Measurements from ENCODE around the gene SLC35A5.
"Not testable (repeated sequence)": the region's sequence is repeated elsewhere in the genome, so short reads cannot be mapped to it uniquely, and the experiment has no call there.

Gene SLC35A5, protein sequence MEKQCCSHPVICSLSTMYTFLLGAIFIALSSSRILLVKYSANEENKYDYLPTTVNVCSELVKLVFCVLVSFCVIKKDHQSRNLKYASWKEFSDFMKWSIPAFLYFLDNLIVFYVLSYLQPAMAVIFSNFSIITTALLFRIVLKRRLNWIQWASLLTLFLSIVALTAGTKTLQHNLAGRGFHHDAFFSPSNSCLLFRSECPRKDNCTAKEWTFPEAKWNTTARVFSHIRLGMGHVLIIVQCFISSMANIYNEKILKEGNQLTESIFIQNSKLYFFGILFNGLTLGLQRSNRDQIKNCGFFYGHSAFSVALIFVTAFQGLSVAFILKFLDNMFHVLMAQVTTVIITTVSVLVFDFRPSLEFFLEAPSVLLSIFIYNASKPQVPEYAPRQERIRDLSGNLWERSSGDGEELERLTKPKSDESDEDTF

DNA sequence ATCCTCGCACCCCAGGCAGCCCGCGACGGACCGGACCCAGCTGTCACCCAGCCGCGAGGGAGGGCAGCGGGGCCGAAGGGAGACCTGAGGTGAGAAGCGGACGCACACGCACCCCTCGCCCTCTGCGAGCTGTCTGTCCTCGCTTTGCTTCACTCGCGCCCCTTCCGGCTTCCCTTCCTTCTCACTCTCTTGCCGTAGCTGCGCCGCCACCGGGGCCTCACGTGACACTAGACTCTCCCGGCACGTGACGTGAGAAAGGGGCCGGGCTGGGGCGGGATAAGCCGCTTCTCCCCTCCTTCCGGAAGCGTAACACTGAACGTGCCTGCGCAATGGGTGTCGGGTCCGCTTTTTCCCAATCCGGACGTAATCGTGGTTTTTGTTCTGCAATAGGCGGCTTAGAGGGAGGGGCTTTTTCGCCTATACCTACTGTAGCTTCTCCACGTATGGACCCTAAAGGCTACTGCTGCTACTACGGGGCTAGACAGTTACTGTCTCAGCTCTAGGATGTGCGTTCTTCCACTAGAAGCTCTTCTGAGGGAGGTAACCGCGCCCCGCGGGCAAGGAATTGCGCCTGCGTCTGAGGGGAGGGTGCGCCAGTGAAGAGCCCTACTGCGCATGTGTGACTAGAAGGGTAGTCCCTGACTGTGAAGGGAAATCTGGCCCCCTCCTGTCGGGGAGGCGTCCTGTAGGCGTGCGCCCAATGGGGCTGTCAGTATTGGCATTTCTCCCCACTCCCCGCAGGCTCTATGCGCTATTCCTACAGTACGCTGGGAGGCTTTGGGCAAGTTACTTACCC is at the start of gene SLC35A5, which contains the start of gene ATG3:
TSS of gene SLC35A5 (plus strand) at position 312 of the 796 bp plus-strand sequence. CDS start 1,359 bp downstream, outside the sequence.
TSS of gene ATG3 (minus strand) at position 229 of the 796 bp plus-strand sequence. CDS start 434 bp downstream, outside the sequence.
- peak; percentile 97 for DNase-seq

DNA sequence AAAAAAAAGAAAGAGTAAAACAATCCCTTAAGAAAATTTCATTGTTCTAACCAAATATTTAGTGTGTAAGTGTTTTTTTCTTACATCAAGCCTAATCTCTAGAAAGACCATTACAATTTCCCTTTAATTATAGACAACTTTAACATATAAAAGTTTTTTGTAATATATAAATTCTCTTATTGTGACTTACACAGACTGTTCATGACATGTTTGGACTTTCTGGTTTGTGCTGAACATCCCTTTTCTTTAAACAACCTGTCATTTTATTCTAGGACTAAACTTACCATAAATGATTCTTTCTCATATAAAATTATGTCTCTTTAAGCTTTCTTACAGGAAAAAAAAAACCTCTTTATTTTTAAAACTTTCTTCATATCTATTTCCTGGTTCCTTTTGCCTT is 49.5 kb upstream of the SLC35A5 start:
- DNase-seq = peak; percentile 17

DNA sequence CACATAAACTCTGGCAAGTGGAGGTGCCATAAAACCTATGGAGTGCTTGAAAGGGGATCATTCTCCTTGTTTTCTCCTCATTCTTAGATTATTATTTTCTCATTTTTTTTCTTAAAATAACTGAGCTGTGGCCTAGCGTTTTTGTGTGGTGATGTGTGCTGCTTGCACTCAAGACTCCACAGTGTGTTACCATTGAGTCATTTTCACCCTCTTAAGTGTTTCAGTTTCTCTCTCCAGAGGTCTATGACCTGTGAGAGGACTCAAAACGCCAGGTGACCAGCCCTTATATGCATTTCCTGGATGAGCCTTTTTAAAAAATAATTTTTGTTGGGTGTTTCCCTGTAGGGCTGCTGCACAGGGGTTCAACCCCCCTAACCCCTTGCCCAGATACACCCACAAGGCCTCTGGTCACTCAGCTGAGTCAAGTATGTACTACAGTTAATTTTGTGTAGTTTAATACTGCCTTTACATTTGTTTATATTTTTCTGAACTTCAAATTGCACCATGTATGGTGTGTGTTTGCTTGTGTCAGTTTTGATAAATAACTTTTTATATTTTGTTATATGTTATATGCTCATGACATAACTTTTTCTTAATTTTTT is 47.2 kb upstream of the SLC35A5 start:
- peak; percentile 10 for DNase-seq

DNA sequence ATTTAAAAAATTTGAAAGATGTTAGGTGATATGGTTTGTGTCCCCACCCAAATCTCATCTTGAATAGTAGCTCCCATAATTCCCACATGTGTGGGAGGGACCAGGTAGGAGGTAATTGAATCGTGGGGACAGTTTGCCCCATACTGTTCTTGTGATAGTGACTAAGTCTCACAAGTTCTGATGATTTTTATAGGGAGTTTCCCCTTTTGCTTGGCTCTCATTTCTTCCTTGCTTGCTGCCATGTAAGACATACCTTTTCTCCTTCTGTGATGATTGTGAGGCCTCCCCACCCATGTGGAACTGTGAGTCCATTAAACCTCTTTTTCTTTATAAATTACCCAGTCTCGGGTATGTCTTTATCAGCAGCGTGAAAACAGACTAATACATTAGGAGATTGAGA is 42.9 kb upstream of the SLC35A5 start:
- DNase-seq = not testable (repeated sequence)

DNA sequence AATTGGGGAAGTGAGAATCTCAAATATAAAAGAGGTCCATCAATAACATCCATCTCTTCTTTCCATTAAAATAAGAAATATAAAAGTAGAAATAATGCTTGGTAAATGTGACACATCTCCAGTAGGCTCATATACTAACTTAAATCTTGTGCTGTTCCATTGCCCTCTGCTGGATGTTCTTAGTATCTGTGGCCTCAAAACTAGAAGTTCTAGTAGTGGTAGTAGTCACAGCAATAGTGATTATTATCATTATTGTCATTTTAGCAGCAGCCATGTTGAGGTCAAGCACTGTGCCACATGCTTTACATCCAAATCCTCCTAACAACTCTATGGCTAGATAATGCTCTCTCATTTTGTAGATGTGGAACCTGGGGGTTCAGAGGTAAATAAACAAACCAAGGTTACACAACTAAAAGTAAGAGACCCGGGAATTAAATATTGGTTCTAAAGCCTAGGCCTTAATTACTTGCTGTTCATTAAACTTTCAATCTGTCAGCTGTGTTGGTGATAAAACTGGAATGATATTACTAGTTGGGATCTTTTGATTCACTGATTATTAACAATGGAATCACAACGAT is 42.3 kb upstream of the SLC35A5 start:
- peak; percentile 74 for DNase-seq

DNA sequence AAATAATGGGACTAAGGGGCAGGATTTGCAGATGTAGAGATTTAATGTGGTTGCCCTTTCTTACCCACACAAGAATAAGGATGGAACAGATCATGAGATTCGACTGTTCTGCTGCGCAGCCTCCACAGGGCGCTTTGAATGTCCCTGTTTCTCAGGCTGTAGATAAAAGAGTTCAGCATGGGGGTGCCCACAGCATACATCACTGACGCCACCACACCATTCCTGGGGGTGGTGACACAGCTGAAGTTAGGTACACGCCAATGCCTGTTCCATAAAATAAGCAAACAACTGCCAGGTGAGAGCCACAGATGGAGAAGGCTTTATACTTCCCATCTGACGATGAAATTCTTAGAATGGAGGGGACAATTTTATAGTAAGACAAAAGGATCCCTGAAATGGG is 37.7 kb upstream of the SLC35A5 start:
- DNase-seq = not testable (repeated sequence)

DNA sequence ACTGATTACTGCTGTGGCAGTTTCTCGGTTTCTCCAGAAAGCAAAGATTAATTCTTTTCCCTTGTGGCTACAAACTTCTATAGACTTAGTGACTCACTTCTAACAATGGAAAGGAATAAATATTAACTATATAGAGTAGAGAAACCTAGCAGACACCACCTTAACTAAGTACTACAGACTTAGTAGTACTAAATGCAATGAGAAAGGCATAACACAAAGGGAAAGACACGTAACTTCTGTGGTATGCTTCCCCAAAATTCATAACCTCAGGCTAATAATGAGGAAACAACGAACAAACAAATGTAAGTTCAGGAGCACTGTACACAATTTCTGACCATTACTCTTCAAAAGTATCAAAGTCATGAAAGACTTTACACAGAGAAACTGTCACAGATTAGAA is 31.3 kb upstream of the SLC35A5 start:
- DNase-seq = no peak

DNA sequence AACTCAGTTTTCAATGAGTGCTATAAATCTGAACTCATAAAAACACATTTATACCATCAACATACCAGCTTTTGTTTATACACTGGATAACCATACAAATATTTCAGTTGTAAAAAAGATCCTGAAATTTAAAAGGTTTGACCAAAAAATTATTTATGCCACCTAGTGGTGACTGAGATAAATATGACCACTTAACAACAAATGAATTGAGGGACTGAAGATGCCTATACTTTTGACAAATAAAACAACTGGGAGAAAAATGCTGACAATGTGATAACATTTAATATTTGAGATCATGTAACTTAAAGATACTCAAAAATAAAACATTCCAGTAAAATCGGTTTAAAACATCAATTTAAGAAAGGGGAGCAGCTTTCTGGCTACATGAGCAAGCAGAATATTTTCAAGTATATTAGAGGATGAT is 30.5 kb upstream of the SLC35A5 start:
- peak; percentile 52 for DNase-seq

DNA sequence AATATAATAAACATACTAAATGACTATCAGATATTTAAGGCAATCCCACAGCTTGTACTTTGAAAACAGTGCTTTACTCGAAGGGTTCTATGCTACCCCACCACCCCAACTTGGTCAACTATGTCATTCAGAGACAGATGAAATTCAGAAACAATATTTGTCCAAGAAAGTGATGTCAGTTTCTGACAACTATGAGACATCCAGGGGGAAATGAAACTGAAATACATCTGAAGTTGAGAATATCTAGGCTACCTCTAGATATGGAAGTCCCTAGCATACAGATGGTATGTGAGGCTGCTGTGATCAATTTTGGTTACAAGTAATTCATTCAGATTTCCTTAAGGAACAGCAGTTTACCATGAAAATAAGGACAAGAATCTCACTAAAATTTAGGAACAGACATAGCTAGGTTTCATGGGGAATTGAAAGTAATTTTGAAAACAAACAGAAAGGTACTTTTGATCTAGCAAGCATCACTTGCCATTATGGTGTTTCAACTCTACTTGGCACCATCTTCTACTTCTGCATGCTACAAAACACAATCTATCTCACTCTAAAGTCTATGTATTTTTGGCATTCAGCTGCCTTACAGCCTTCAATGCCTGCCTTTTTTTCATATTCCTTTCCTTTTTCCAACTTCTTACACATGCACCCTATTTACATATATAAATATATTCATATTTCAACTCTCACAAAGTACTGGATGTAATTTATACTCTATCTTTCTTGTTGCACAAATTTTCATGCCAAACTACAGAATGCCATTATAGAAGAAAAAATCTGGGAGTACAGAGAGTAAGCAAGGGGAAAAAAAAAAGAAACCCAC is 21.8 kb upstream of the SLC35A5 start:
- DNase-seq = no peak

DNA sequence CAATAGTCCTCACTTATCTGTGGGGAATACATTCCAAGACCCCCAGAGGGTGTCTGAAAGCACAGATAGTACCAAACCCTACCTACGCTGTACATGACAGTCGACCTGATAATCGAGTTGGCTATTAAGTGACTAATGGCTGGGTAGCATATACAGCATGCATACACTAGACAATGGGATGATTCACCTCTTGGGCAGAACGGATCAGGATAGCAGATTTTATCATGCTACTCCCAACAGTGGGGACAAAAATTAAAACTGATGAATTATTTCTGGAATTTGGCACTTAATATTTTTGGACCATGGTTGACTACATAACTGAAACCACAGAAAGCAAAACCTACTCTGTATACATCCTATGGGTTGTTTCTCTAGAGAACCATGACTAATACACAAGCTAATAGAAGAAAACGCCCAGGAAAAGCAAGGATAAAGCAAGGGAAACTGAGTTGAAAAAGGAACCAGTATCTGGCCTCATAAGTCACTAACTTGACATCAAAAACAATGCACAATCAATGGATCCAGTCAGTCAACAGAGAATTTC is 15.6 kb upstream of the SLC35A5 start:
- DNase-seq = no peak

DNA sequence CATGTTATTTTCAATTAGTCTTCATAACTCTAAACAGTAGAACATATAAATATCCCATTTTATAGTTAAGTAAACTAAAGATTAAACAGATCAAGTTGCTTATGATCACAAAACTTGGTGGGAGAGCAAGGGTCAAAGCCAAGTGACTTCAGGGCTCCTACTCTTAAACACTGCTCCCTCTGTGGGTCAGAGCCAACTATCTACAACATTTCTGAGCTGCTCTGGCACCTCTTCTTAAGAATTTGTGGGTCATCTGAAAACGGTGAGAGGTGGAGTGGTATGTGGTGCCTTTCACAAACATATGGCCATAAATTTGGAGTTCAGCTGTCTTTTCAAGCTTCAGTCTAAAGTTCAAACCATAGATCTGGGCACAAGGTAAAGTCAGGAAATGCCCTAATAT is 11.0 kb upstream of the SLC35A5 start:
- no peak for DNase-seq

DNA sequence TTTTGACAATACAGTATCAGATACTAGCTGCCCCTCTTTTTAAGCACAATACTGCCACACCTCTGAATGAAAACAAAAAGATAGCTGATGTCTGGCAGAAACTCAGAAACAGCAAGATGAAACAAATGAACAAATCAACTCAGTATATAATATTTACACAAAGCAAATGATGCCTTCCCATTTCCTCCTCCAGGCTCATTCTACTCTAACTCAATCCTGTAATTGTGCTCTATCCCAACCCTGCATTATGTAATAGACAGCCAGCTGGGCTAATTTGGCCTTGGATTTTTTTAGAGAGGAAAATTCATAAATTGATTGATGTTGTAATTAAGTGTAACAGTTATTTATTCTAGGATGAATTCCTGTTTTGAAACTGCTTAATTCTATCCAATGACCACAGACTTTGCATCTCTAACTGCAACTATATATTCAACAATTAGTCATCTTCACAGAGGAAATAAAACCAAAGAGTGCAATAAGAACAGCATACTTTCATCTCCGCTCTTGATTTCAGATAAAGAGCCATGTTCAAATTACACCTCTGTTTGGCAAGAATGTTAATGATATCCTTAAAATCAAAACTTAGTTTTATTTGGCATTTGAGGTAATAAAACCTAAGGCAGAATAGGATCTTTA is 6.2 kb upstream of the SLC35A5 start:
- no peak for DNase-seq

DNA sequence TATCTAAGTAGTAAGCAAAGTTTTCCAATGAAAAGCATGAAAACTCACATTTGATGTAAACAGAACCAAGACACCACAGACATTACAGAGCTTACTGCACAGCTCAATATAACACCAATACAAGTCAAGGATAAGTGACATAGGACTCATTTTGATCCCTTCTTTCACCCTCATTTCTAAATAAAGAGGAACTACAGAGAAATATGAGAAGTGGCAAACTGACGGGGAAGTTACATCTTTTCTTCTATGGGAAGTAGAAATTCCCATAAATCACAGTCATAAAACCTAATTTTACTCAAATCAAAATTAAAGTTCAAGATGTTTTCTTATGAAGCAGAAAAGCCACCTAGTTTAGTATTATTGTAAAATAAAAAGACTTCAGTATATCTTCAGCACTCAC is 3.9 kb upstream of the SLC35A5 start:
- no peak for DNase-seq

DNA sequence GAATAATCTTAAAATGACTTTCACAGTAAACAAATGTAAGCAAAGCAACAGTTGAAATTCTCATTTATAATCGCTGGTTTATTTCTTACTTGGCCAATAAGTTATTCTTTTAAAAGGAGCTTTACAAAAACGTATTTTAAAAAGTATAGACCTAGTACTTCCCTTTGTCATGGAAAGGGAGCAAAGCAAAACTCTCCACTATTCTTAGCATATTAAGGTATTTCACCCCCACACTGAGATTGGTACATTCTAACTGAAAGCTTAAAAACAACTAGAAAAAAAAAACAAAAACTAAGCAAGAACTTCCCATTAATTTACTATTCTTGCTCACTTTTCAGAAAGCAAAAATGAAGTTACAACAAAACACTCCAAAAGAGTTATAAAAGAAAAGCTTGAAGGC is 1.5 kb upstream of the SLC35A5 start:
- no peak for DNase-seq

DNA sequence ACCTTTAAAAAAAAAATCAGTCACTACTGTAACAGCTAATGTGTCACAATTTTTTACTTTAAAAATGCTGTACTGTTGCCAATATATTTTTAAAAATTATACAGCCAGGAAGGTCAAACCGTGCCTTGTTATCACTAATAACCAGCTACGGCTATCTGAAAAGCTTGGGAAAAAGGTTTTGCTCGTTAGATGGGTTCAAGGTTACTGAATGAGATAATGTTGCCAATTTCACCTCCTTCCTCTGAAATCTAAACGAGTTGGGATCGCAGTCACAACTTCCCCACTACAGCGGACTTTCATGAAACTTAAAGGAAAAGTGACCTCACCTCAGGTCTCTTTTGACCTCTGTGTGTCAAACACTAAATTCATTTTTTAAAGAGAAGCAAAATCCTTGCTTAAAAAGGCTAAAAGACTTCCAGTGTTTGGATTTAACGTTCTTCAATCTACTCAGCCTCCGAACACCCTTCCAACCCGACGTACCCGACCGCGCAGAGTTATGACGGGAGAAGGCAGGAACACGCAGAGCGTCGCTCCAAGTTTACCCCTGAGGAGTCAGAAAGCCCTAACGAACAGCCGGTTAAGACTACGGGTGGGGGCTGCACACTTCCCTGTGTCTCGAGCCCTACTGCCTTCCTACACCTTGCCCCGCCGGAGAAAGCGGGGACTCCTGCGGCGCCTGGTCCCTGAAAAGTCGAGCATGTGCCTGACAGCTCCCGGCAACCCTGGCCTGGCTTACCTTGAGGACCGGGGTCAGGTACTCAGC is 943 bp upstream of the SLC35A5 start:
- peak; percentile 76 for DNase-seq

DNA sequence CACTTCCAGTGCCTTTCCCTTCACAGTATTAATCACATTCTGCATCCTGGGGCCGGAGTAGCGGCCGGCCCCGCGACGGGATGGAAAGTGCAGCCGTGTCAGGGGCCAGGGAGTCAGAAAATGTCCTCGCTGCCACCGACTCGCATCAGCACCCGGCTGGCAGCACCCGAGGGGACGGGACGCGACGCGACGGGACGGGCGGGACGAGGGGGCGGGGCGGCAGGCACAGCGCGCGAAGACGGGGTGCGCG is 436 bp upstream of the SLC35A5 start:
- DNase-seq = peak; percentile 85

DNA sequence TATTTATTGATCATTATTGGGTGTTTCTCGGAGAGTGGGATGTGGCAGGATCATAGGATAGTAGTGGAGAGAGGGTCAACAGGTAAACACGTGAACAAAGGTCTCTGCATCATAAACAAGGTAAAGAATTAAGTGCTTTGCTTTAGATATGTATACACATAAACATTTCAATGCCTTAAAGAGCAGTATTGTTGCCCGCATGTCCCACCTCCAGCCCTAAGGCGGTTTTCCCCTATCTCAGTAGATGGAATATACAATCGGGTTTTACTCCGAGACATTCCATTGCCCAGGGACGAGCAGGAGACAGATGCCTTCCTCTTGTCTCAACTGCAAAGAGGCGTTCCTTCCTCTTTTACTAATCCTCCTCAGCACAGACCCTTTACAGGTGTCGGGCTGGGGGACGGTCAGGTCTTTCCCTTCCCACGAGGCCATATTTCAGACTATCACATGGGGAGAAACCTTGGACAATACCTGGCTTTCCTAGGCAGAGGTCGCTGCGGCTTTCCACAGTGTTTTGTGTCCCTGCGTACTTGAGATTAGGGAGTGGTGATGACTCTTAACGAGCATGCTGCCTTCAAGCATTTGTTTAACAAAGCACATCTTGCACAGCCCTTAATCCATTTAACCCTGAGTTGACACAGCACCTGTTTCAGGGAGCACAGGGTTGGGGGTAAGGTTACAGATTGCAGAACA is 2.5 kb downstream of the SLC35A5 start:
- DNase-seq = not testable (repeated sequence)

DNA sequence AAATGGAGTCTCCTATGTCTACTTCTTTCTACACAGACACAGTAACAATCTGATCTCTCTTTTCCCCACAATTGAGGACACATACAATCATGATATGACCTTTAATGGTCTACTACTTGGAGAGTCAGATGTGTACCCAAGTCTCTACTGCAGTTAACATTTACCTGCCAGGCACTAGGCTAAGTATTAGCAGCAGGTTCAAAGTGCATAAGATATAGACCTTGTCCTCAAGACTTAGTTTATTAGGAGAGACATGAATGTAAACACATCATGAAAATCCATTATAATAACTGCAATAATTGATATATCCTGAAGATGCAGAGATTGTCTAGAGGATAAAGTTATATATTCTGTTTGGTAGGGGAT is 3.1 kb downstream of the SLC35A5 start:
- DNase-seq = no peak

DNA sequence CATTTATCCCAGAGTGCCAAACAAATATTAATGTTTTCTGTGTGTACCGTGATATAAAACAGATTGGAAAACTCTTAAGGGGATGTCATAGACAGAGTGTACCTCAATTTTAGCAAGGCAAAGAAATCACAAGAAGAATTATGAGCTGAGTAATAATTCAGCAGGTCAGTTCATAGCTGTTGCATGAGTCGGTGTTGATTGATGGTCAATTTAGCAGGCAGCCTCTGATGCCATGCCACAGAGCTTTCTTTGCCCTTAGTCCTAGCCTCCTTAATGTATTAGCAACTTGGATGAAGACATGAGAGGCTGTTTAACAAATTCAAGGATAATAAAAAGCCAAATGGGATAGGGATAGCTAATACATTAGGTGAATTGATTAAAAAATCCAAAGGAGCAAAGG is 6.8 kb downstream of the SLC35A5 start:
- DNase-seq = no peak

DNA sequence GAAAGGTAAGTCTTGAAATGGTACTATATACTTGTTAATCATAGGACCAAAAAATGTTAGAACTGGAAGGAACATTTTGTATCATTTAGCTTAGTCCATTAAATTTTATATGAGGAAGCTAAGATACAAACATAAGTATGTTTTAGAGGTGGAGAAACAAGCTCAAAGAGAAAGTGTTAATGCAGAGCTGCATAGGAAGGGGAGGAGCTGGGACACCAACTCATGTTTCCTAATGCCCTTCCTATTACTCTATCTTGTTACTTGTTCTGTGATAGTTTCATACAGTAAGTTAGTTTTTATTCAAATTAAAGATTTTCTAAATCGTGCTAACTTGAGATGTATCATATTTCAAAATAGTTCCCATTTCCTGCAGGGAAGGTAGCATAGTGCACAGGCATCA is 7.4 kb downstream of the SLC35A5 start:
- DNase-seq = no peak

Data from DMS53 (cell line).